ENCODE measurements around the gene OPN4. TPM values are rescaled to one million over a fixed set of nuclear protein-coding genes. Genes with fewer than 3 reads are reported as not detected.

The OPN4 gene
- total and polyA plus RNA-seq, 2 donors from 2014 or later, result not detected

DNA sequence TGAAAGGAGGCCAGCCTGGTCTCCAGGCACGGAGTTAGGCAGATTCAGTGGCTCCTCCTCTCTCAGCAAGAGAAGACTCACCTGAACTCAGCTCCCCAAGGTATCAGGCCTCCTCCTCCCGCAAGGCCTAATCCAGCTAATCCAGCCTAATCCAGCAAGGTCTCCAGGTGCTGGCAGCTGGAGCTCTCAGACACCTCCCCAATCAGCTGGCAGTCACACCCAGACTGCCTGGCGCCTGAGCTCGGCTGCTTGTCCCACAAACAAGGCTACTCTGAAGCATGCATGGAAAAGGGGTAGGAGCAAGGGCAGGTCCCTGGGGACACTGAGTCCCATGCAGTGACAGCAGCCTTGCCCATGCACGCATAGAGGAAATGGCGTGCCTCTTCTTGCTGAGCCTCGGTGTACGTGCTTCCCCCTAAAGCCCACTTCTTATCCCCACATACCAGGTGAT lies 3.3 kb upstream of the OPN4 start:
- Histone ChIP-seq H3K4me3 (ENCODE audit: low read length in 3 of 3) (no peak overlapping the region), H3K9ac (ENCODE audit: low read length in 3 of 3) (no peak overlapping the region), H3K27ac (ENCODE audit: low read depth in 2 of 2, low read length in 2 of 2) (no peak overlapping the region), H3K9me3 (ENCODE audit: control insufficient read depth in 2 of 3, insufficient read depth in 1 of 3, low read length in 3 of 3) (no peaks in the 10 kb centered on the region), H3K36me3 (ENCODE audit: control insufficient read depth in 2 of 3, insufficient read depth in 3 of 3, low read length in 3 of 3) (no peaks in the 10 kb centered on the region), H3K27me3 (ENCODE audit: control insufficient read depth, insufficient read depth, low read length) (no peaks in the 10 kb centered on the region), H3K4me1 (ENCODE audit: control insufficient read depth in 2 of 3, insufficient read depth in 2 of 3, low read depth in 1 of 3, low read length in 3 of 3) (peaks cover 0 to 5% (median 0%) of the 10 kb centered on the region in 3 donors)
- no peak for TF ChIP-seq CTCF (IDR thresholded peaks at IDR 0.05; ENCODE audit: borderline replicate concordance, extremely low read depth, insufficient read depth)
- FAIRE-seq (no peak), DNase-seq (peak in 1 of 5 donors; percentile 33)
- intact Hi-C loops (cut with DNase I), result no loop called here

GRCh38 chr10:86651631-86652331 lies 2.6 kb upstream of the OPN4 start:
- FAIRE-seq, result no peak
- no peak overlapping the region for H3K9ac ChIP-seq (ENCODE audit: low read length in 3 of 3)
- H3K27me3 ChIP-seq (ENCODE audit: control insufficient read depth, insufficient read depth, low read length), result no peaks in the 10 kb centered on the region
- no peak overlapping the region for H3K27ac ChIP-seq (ENCODE audit: low read depth in 2 of 2, low read length in 2 of 2)
- H3K36me3 ChIP-seq (ENCODE audit: control insufficient read depth in 2 of 3, insufficient read depth in 3 of 3, low read length in 3 of 3), result no peaks in the 10 kb centered on the region
- TF ChIP-seq CTCF (IDR thresholded peaks at IDR 0.05; ENCODE audit: borderline replicate concordance, extremely low read depth, insufficient read depth), result no peak
- no peak overlapping the region for H3K4me3 ChIP-seq (ENCODE audit: low read length in 3 of 3)
- no peaks in the 10 kb centered on the region for H3K9me3 ChIP-seq (ENCODE audit: control insufficient read depth in 2 of 3, insufficient read depth in 1 of 3, low read length in 3 of 3)
- intact Hi-C loops (cut with DNase I), result no loop called here
- peak in 1 of 5 donors; percentile 46 for DNase-seq
- peaks cover 0 to 5% (median 0%) of the 10 kb centered on the region in 3 donors for H3K4me1 ChIP-seq (ENCODE audit: control insufficient read depth in 2 of 3, insufficient read depth in 2 of 3, low read depth in 1 of 3, low read length in 3 of 3)

GRCh38 chr10:86652361-86653202 lies 1.8 kb upstream of the OPN4 start:
- Histone ChIP-seq H3K27me3 (ENCODE audit: control insufficient read depth, insufficient read depth, low read length) (no peaks in the 10 kb centered on the region), H3K4me1 (ENCODE audit: control insufficient read depth in 2 of 3, insufficient read depth in 2 of 3, low read depth in 1 of 3, low read length in 3 of 3) (peaks cover 0 to 5% (median 0%) of the 10 kb centered on the region in 3 donors), H3K36me3 (ENCODE audit: control insufficient read depth in 2 of 3, insufficient read depth in 3 of 3, low read length in 3 of 3) (no peaks in the 10 kb centered on the region), H3K4me3 (ENCODE audit: low read length in 3 of 3) (no peak overlapping the region), H3K27ac (ENCODE audit: low read depth in 2 of 2, low read length in 2 of 2) (no peak overlapping the region), H3K9ac (ENCODE audit: low read length in 3 of 3) (no peak overlapping the region), H3K9me3 (ENCODE audit: control insufficient read depth in 2 of 3, insufficient read depth in 1 of 3, low read length in 3 of 3) (no peaks in the 10 kb centered on the region)
- intact Hi-C loops (cut with DNase I), result no loop called here
- TF ChIP-seq CTCF (IDR thresholded peaks at IDR 0.05; ENCODE audit: borderline replicate concordance, extremely low read depth, insufficient read depth), result no peak
- FAIRE-seq (no peak), DNase-seq (peak in 2 of 5 donors; percentile 44 to 47)

Data from kidney (tissue), 14 donors.